SK-N-MC (cell line): ENCODE results near the gene MRGPRE.

Experiments used
- DNase-seq: peaks from one replicate; pipeline ENCODE4 v3.0.0-alpha.2; 2011; ENCODE audit warnings: low read depth, low spot score
- H3K27ac ChIP-seq: fragments of 200-600 bp; sonication (generic); 2 replicates; pipeline ENCODE4 v1.5.1; 2016; ENCODE audit warnings: mixed run types
- H3K36me3 ChIP-seq: fragments of 200-600 bp; sonication (generic); 2 replicates; pipeline ENCODE4 v1.6.1; 2017; ENCODE audit warnings: antibody characterized with exemption, low read length, mixed read lengths; ENCODE audit not compliant: insufficient read depth
- H3K4me3 ChIP-seq: fragments of 200-600 bp; sonication (generic); 2 replicates; pipeline ENCODE4 v1.5.1; 2016
- H3K9ac ChIP-seq: fragments of 200-600 bp; sonication (generic); 2 replicates; pipeline ENCODE4 v1.8.0; 2017; ENCODE audit warnings: mixed run types, mixed read lengths; ENCODE audit not compliant: insufficient read length
- H3K9me3 ChIP-seq: fragments of 200-600 bp; sonication (generic); 2 replicates; pipeline ENCODE4 v1.6.1; 2017; ENCODE audit warnings: low read depth, mild to moderate bottlenecking, antibody characterized with exemption, low read length, moderate library complexity, mixed read lengths
- EZH2 ChIP-seq: fragments of 200-600 bp; sonication (generic); IDR thresholded peaks from one replicate; pipeline ENCODE4 v1.6.1; 2017; ENCODE audit warnings: antibody characterized with exemption
- FOXP2 ChIP-seq: optimal IDR thresholded peaks from 2 replicates; pipeline ENCODE3; 2011; ENCODE audit warnings: mild to moderate bottlenecking, moderate library complexity; ENCODE audit not compliant: insufficient read depth; ENCODE audit errors: extremely low read length, control extremely low read depth
- POLR2AphosphoS5 ChIP-seq: IDR thresholded peaks from 2 replicates; pipeline ENCODE4 v1.6.1; 2012; ENCODE audit warnings: mild to moderate bottlenecking, low read depth, low read length, borderline replicate concordance

MRGPRE gene

GRCh38 chr11:3218483-3219280 is 13.5 kb downstream of the MRGPRE start, which contains the start of gene MRGPRG:
Gene MRGPRG (minus strand): TSS chr11:3218813. CDS start chr11:3218813, 0 bp downstream.
- Histone ChIP-seq H3K9ac (no peak within 1 kb of the TSS), H3K27ac (no peak within 1 kb of the TSS), H3K36me3 (no peaks in the 10 kb centered on the region), H3K4me3 (no peak within 1 kb of the TSS), H3K9me3 (no peaks in the 10 kb centered on the region)
- no peak for DNase-seq
- TF ChIP-seq EZH2 (no peak), FOXP2 (no peak)

- no peak overlapping the region for H3K4me3 ChIP-seq
- no peak overlapping the region for H3K27ac ChIP-seq
- TF ChIP-seq EZH2 (no peak), POLR2AphosphoS5 (no peak), FOXP2 (no peak)
- no peak for DNase-seq
- H3K36me3 ChIP-seq, result no peaks in the 10 kb centered on the region
- H3K9ac ChIP-seq, result no peak overlapping the region
- no peaks in the 10 kb centered on the region for H3K9me3 ChIP-seq
These were observed 14.3 kb downstream of the MRGPRE start for GRCh38 chr11:3217818-3218482.

DNA sequence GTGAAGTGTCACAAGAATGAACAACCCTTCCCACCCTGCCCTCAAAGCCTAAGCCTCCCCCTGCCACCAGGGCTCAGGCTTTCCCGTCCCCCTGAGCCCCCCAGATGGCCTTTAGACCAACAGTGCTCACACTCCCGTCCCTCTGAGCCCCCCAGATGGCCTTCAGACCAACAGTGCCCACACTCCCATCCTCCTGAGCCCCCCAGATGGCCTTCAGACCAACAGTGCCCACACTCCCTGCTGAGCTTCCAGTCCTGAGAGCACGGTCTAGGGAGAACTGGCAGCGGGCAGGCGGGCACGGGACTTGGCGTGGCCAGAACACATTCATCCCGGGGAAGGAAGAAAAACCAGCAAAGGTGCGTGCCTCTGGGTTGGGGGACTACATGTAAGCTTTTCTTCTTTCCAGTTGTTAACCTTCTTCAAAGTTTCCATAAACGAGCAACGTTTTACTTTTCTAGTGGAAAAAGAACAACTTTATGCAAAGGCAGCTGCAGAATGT is 16.1 kb downstream of the MRGPRE start:
- no peaks in the 10 kb centered on the region; the same call in 1 of the 2 replicates for H3K9me3 ChIP-seq
- no peak for DNase-seq
- no peaks in the 10 kb centered on the region for H3K36me3 ChIP-seq
- no peak for TF ChIP-seq FOXP2
- H3K9ac ChIP-seq, result no peak overlapping the region
- no peak overlapping the region for H3K27ac ChIP-seq
- no peak overlapping the region for H3K4me3 ChIP-seq

DNA sequence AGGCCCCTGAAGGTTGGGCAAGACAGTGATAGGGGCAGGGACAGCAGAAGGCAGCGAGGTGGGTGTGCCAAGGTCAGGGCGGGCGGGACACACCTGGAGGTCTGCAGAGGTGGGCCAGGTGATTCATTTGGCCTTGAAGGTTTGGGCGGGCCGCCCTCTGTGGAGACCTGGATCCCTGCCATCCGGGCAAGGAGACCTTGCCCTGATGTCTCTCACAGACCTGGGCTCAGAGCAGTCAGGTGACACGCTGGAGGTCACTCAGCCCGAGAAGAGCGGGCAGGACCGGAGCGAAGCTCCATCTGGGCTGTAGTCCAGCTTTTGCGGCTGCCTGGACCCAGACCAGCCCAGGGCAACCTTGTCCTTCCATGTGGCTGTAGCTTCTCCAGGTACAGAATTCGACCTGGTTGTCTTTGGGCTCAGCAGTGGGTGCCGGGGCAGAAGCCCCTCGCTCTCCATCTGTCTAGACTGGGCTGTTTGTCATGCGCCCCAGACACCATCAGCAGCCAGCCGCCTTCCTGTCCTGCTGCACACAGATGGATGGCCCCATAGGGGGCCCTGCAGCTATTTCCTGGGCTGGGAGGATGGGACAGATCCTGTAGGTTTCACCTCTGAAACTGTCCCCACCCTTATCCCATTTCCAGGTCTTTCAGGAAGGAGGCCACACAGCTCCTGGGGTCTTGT is 16.7 kb downstream of the MRGPRE start:
- no peak for DNase-seq
- Histone ChIP-seq H3K36me3 (no peaks in the 10 kb centered on the region), H3K9me3 (no peaks in the 10 kb centered on the region; the same call in 1 of the 2 replicates), H3K9ac (no peak overlapping the region), H3K27ac (no peak overlapping the region), H3K4me3 (no peak overlapping the region)
- TF ChIP-seq FOXP2, result no peak
- TF ChIP-seq EZH2, result no peak
- TF ChIP-seq POLR2AphosphoS5, result no peak

- Histone ChIP-seq H3K27ac (no peak overlapping the region), H3K36me3 (no peaks in the 10 kb centered on the region), H3K9ac (no peak overlapping the region), H3K9me3 (no peaks in the 10 kb centered on the region; the same call in 1 of the 2 replicates), H3K4me3 (no peak overlapping the region)
- no peak for DNase-seq
- no peak for TF ChIP-seq EZH2
- no peak for TF ChIP-seq FOXP2
- no peak for TF ChIP-seq POLR2AphosphoS5
These were observed 17.9 kb downstream of the MRGPRE start for GRCh38 chr11:3214420-3214699.

- no peak overlapping the region for H3K27ac ChIP-seq
- H3K9me3 ChIP-seq, result no peaks in the 10 kb centered on the region; the same call in 1 of the 2 replicates
- no peaks in the 10 kb centered on the region for H3K36me3 ChIP-seq
- DNase-seq, result no peak
- no peak for TF ChIP-seq POLR2AphosphoS5
- TF ChIP-seq FOXP2, result no peak
- no peak for TF ChIP-seq EZH2
- H3K4me3 ChIP-seq, result no peak overlapping the region
- no peak overlapping the region for H3K9ac ChIP-seq
These were observed 18.4 kb downstream of the MRGPRE start for GRCh38 chr11:3213659-3214419.

DNA sequence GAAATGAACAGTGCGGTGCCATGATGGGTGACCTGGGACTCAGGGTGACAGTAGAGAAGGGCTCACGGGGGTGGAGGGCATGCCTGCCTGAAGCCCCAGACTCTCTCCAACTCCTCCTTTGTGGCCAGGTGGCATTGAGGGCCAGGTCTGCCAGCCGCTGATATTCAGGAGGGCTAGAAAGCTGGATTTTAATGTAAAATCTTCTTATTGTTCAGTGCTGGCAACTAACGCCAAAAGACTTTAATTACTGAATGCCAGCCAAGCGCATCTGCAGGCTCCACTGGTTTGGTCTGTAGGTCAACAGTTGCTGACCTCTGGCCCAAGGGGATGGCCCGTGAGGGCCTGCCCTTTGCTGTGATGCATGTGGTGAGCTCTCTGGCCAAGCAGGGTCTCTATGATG is 23.9 kb downstream of the MRGPRE start:
- TF ChIP-seq EZH2 (no peak), FOXP2 (no peak), POLR2AphosphoS5 (no peak)
- no peak overlapping the region for H3K4me3 ChIP-seq
- H3K9me3 ChIP-seq, result no peaks in the 10 kb centered on the region; the same call in 1 of the 2 replicates
- H3K9ac ChIP-seq, result no peak overlapping the region
- no peak for DNase-seq
- no peak overlapping the region for H3K27ac ChIP-seq
- H3K36me3 ChIP-seq, result no peaks in the 10 kb centered on the region
